ENCODE measurements around the gene CEP78.
"Not testable (repeated sequence)": the region's sequence is repeated elsewhere in the genome, so short reads cannot be mapped to it uniquely, and the experiment has no call there.

CEP78 gene

GRCh38 chr9:78196258-78196657 lies 39.6 kb upstream of the CEP78 start:
- H3K4me3 ChIP-seq (ENCODE audit: low read depth, low read length) = no peak overlapping the region
- TF ChIP-seq, protein P1, sequence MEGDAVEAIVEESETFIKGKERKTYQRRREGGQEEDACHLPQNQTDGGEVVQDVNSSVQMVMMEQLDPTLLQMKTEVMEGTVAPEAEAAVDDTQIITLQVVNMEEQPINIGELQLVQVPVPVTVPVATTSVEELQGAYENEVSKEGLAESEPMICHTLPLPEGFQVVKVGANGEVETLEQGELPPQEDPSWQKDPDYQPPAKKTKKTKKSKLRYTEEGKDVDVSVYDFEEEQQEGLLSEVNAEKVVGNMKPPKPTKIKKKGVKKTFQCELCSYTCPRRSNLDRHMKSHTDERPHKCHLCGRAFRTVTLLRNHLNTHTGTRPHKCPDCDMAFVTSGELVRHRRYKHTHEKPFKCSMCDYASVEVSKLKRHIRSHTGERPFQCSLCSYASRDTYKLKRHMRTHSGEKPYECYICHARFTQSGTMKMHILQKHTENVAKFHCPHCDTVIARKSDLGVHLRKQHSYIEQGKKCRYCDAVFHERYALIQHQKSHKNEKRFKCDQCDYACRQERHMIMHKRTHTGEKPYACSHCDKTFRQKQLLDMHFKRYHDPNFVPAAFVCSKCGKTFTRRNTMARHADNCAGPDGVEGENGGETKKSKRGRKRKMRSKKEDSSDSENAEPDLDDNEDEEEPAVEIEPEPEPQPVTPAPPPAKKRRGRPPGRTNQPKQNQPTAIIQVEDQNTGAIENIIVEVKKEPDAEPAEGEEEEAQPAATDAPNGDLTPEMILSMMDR (IDR thresholded peaks at IDR 0.05; ENCODE audit: control insufficient read depth, extremely low read depth, insufficient read depth) = no peak

GRCh38 chr9:78201158-78201777 lies 34.6 kb upstream of the CEP78 start:
- DNase-seq (ENCODE audit: low read depth) = not testable (repeated sequence)

More at GRCh38 chr9:78196258-78196657, 39.6 kb upstream of the CEP78 start:
- DNase-seq (ENCODE audit: low read depth) = no peak

DNA sequence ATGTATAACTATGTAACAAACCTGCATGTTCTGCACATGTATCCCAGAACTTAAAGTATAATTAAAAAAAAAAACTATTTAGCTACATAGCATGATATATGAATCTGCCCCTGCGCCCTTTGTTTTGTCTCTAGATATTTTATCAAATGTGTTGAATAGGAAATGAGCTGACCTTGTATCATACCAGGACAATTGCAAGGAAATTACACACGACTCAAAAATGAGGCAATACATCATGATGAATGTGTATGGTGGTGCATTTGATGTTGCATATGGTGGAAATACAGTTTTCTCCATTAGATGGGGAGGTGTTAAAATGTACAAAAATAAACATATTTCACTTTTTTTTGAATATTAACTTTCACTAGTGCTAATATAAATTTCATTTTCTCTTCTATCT lies 28.6 kb upstream of the CEP78 start:
- TF ChIP-seq, protein P1 (IDR thresholded peaks at IDR 0.05; ENCODE audit: control insufficient read depth, extremely low read depth, insufficient read depth) = no peak
- no peak overlapping the region for H3K4me3 ChIP-seq (ENCODE audit: low read depth, low read length)
- no peak for DNase-seq (ENCODE audit: low read depth)

More at GRCh38 chr9:78201158-78201777, 34.6 kb upstream of the CEP78 start:
- not testable (repeated sequence) for H3K4me3 ChIP-seq (ENCODE audit: low read depth, low read length)

DNA sequence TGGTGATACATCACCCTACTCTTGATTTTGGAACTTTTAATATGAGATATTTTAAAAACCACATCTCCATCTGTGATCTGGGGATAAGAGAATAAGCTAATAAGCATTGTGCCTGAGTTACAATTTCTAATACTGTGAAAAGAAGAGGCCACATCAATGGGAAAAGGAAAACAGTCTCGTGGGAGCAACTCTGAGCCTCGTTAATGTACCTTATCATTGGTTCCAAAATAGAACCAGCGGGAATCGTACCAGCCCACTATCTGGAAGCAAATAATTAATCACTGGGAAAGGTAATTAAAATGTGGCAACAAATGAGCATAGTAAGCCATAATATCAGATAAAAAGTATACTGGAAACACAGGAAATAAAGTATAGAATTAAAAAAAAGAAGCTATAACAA lies 28.0 kb upstream of the CEP78 start:
- TF ChIP-seq, protein P1 (IDR thresholded peaks at IDR 0.05; ENCODE audit: control insufficient read depth, extremely low read depth, insufficient read depth) = no peak
- no peak for DNase-seq (ENCODE audit: low read depth)
- H3K4me3 ChIP-seq (ENCODE audit: low read depth, low read length) = no peak overlapping the region

- H3K4me3 ChIP-seq (ENCODE audit: low read depth, low read length) = no peak overlapping the region
- DNase-seq (ENCODE audit: low read depth) = no peak
- TF ChIP-seq, protein P1 (IDR thresholded peaks at IDR 0.05; ENCODE audit: control insufficient read depth, extremely low read depth, insufficient read depth) = no peak
These were observed 26.7 kb upstream of the CEP78 start for GRCh38 chr9:78209127-78209526.

- H3K4me3 ChIP-seq (ENCODE audit: low read depth, low read length) = no peak overlapping the region
- DNase-seq (ENCODE audit: low read depth) = no peak
- TF ChIP-seq, protein P1 (IDR thresholded peaks at IDR 0.05; ENCODE audit: control insufficient read depth, extremely low read depth, insufficient read depth) = no peak
These were observed 25.0 kb upstream of the CEP78 start for GRCh38 chr9:78210841-78211301.

DNA sequence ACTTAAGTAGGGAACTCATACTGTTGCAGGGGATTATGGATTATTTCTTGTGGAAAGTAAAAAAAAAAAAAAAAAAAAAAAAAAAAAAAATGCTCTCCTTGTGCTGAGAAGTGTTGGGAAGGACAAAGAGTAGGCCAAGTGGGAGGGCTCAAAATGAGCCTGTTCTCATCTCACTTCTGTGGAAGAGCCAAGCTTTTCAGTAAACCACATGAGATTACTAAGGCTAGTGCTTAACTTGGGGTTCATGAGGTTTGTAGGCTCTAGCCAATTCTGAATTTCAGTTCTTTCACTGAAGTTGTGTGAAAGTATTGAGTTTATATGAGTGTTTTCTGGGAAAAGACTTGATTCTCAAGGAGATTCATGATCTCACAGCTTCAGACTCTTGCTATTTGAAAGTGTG lies 23.0 kb upstream of the CEP78 start:
- TF ChIP-seq, protein P1 (IDR thresholded peaks at IDR 0.05; ENCODE audit: control insufficient read depth, extremely low read depth, insufficient read depth) = no peak
- no peak overlapping the region for H3K4me3 ChIP-seq (ENCODE audit: low read depth, low read length)
- DNase-seq (ENCODE audit: low read depth) = no peak

Measured in LNCaP clone FGC (cell line).